Activated T-helper 1 cell treated with Interleukin-2 at 50 U/mL for 16 hours (primary cell): Measurements from ENCODE around the gene ZNF837.
A peak's percentile ranks its signal among the peaks of the same experiment; 100 is the strongest.
"Not testable (repeated sequence)": the region's sequence is repeated elsewhere in the genome, so short reads cannot be mapped to it uniquely, and the experiment has no call there.

ENCODE experiments used
- DNase-seq: peaks from one replicate; pipeline ENCODE4 v3.0.0-alpha.2; 2020; ENCODE audit warnings: low read depth

Gene ZNF837

GRCh38 chr19:58395979-58396627 is 15.3 kb upstream of the ZNF837 start:
- no peak for DNase-seq

- no peak for DNase-seq
These were observed 14.6 kb upstream of the ZNF837 start, which contains the start of gene RNF225 for GRCh38 chr19:58395220-58395978. RNF225 (plus strand) TSS chr19:58395656; CDS start chr19:58396090, 434 bp downstream.

- no peak for DNase-seq
These were observed 14.0 kb upstream of the ZNF837 start for GRCh38 chr19:58394821-58395219.

GRCh38 chr19:58393725-58394033 is 12.8 kb upstream of the ZNF837 start:
- no peak for DNase-seq

- DNase-seq: no peak
These were observed 12.3 kb upstream of the ZNF837 start for GRCh38 chr19:58392945-58393724.

GRCh38 chr19:58388175-58388526 is 7.3 kb upstream of the ZNF837 start:
- no peak for DNase-seq

- no peak for DNase-seq
These were observed 6.7 kb upstream of the ZNF837 start for GRCh38 chr19:58387338-58388174.

GRCh38 chr19:58386576-58387337 is 5.9 kb upstream of the ZNF837 start, which contains the start of gene RPS5:
RPS5 (plus strand) TSS chr19:58387269; CDS start chr19:58388138, 869 bp downstream.
- DNase-seq: peak; percentile 92

GRCh38 chr19:58385891-58386575 is 5.2 kb upstream of the ZNF837 start:
- DNase-seq: no peak

GRCh38 chr19:58385313-58385890 is 4.6 kb upstream of the ZNF837 start:
- DNase-seq: no peak

- DNase-seq: no peak
These were observed 2.3 kb upstream of the ZNF837 start for GRCh38 chr19:58382997-58383603.

- DNase-seq: no peak
These were observed 806 bp upstream of the ZNF837 start for GRCh38 chr19:58381460-58382212.

- DNase-seq: no peak
These were observed 681 bp downstream of the ZNF837 start for GRCh38 chr19:58380037-58380661.

- DNase-seq: no peak
These were observed 1.6 kb downstream of the ZNF837 start for GRCh38 chr19:58379246-58379645.

- DNase-seq: not testable (repeated sequence)
These were observed 4.1 kb downstream of the ZNF837 start for GRCh38 chr19:58376724-58377123.

GRCh38 chr19:58374200-58374599 is 6.6 kb downstream of the ZNF837 start:
- DNase-seq: no peak

- no peak for DNase-seq
These were observed 8.3 kb downstream of the ZNF837 start for GRCh38 chr19:58372311-58373133.
